HepG2 (cell line): ENCODE data around the gene POLN. TPM values are rescaled to one million over a fixed set of nuclear protein-coding genes. Genes with fewer than 3 reads are reported as not detected.
A peak's percentile ranks its signal among the peaks of the same experiment; 100 is the strongest.

ENCODE experiments used
- AHDC1 ChIP-seq: sonication (generic); formaldehyde crosslinking; IDR thresholded peaks from 2 replicates; pipeline ENCODE4 v1.5.1; 2020; ENCODE audit warnings: mild to moderate bottlenecking, missing genetic modification reagents, borderline replicate concordance
- CBX1 ChIP-seq: IDR thresholded peaks from one replicate; pipeline ENCODE4 v1.6.1; 2016; ENCODE audit warnings: antibody characterized with exemption, low read depth
- ETS1 ChIP-seq: sonication (generic); formaldehyde crosslinking; IDR thresholded peaks from 2 replicates; pipeline ENCODE4 v1.4.0; 2020; ENCODE audit warnings: missing genetic modification reagents
- KMT2B ChIP-seq: IDR thresholded peaks from 2 replicates; pipeline ENCODE4 v1.6.1; 2016; ENCODE audit warnings: missing genetic modification reagents, missing compliant biosample characterization
- NFATC3 ChIP-seq: sonication (generic); formaldehyde crosslinking; IDR thresholded peaks from 2 replicates; pipeline ENCODE4 v1.5.1; 2020; ENCODE audit warnings: mild to moderate bottlenecking, missing genetic modification reagents
- NFKB2 ChIP-seq: sonication (generic); formaldehyde crosslinking; IDR thresholded peaks from 2 replicates; pipeline ENCODE4 v1.4.0; 2020; ENCODE audit warnings: missing genetic modification reagents, borderline replicate concordance
- RARG ChIP-seq: sonication (generic); formaldehyde crosslinking; IDR thresholded peaks from 2 replicates; pipeline ENCODE4 v1.4.0; 2020; ENCODE audit warnings: low read depth, mild to moderate bottlenecking, missing genetic modification reagents
- SP1 ChIP-seq, 2 experiments: fragments of 450-650 bp in 1 of 2; sonication (generic) in 1 of 2; formaldehyde crosslinking in 1 of 2; IDR thresholded peaks; 2 replicates each; pipeline versions ENCODE4 v1.4.0 to v1.6.1; 2016 to 2020; ENCODE audit warnings: missing genetic modification reagents in 1 of 2
- TBL1XR1 ChIP-seq: fragments of 150-350 bp; IDR thresholded peaks from 2 replicates; pipeline ENCODE4 v1.6.1; 2014; ENCODE audit warnings: borderline replicate concordance, low read length; ENCODE audit not compliant: partially characterized antibody
- ZBED4 ChIP-seq: sonication (generic); formaldehyde crosslinking; IDR thresholded peaks from 2 replicates; pipeline ENCODE4 v1.4.0; 2020; ENCODE audit warnings: missing genetic modification reagents, borderline replicate concordance
- ZNF138 ChIP-seq: sonication (generic); formaldehyde crosslinking; IDR thresholded peaks from 2 replicates; pipeline ENCODE4 v1.5.0; 2020; ENCODE audit warnings: mild to moderate bottlenecking, low read depth, missing genetic modification reagents
- ZNF232 ChIP-seq: sonication (generic); formaldehyde crosslinking; IDR thresholded peaks from 2 replicates; pipeline ENCODE4 v1.4.0; 2020; ENCODE audit warnings: missing genetic modification reagents, borderline replicate concordance
- ZNF333 ChIP-seq: sonication (generic); formaldehyde crosslinking; IDR thresholded peaks from 2 replicates; pipeline ENCODE4 v1.4.0; 2020; ENCODE audit warnings: mild to moderate bottlenecking, missing genetic modification reagents, borderline replicate concordance
- ZNF567 ChIP-seq: sonication (generic); formaldehyde crosslinking; IDR thresholded peaks from 2 replicates; pipeline ENCODE4 v1.8.1; 2023; ENCODE audit warnings: mild to moderate bottlenecking, missing genetic modification reagents, borderline replicate concordance
- ZNF713 ChIP-seq: sonication (generic); formaldehyde crosslinking; IDR thresholded peaks from 2 replicates; pipeline ENCODE4 v1.4.0; 2020; ENCODE audit warnings: mild to moderate bottlenecking, missing genetic modification reagents
- ZNF775 ChIP-seq: sonication (generic); formaldehyde crosslinking; IDR thresholded peaks from 2 replicates; pipeline ENCODE4 v1.4.0; 2020; ENCODE audit warnings: missing genetic modification reagents, mild to moderate bottlenecking, moderate library complexity, borderline replicate concordance
- ZSCAN29 ChIP-seq: sonication (generic); formaldehyde crosslinking; conservative IDR thresholded peaks from 2 replicates; pipeline ENCODE4 v1.4.0; 2020; ENCODE audit warnings: mild to moderate bottlenecking, missing genetic modification reagents
- polyA plus RNA-seq, 8 experiments: library from polyadenylated mRNA; depleted of rRNA in 3 of 8; stranded (reverse) in 7 of 8; unstranded in 1 of 8; fragments of >200 nt; fragmentation: Illumina TruSeq in 4 of 8; extraction: Trizol in 4 of 8; gene quantifications; 2 replicates each; pipeline versions ENCODE4 v1.2.1 to v1.2.3, GENCODE V29; 2011 to 2016; ENCODE audit warnings: low read depth in 4 of 8, missing spikeins in 1 of 8, mixed read lengths in 1 of 8; ENCODE audit not compliant: insufficient read depth in 1 of 8
- total RNA-seq, 5 experiments: library from RNA; depleted of rRNA; stranded (reverse); fragments of >200 nt; fragmentation: Illumina TruSeq; extraction: Trizol; gene quantifications; 2 replicates each; pipeline ENCODE4 v1.2.3, GENCODE V29; 2016; ENCODE audit warnings: low read depth in 1 of 5

POLN gene
- total and polyA plus RNA-seq, 2 of the 13 experiments (the other 11 are each of a cell fraction or from before 2014, with no cell fraction given): 0.93 to 1.5 TPM

DNA sequence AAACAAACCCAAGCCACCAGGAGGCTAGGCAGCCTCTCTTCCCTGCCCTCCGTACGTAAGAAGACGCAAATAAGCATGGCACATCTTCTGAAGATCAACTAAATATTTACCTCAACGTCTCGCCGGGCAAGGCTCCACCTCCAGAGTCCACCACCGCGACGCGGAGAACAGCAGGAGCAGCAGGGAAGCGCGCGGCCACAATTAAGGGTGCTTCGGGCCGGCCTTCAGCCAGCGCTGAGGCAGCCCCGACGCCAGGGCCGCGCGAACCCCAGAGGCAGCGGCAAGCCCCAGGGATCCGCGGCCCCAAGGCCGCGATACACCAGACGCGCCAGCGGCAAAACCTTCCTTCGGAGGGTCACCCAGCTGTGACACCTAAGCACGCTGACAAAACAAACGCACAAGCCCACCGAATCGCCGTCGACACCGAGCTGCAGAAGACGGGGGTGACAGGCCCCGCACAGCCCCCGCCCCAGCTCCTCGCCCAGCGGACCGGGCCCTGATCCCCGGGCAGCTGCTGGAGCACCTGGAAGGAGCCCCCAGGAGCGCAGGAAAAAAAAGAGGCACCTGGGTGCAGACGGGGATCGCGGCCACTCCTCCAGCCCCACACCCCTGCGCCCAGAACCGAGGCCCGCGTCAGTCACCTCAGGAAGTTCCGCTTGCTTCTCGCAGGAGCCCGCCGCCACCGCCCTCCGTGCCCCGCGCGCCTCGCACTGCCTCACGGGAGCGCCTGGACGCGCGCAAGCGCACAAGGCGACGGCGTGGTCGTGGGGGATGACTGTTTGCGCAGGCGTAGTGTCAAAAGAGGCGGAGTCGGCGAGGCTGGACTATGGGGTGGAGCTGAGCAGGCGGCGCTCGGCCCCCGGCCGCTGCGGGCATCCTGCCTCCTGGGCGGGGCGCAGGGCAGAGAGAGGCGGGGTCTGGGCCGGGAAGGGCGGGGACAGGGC, at the start of gene POLN, which contains the start of gene HAUS3 (continued):
- peak; percentile 33; the same call in 1 of the 2 replicates for TF ChIP-seq ZNF138 (CRISPR knock-in tag)
- TF ChIP-seq ETS1: no peak
- TF ChIP-seq NFKB2: peak; percentile 46; the same call in 1 of the 2 replicates
- TF ChIP-seq RARG (CRISPR knock-in tag): no peak
- TF ChIP-seq AHDC1 (CRISPR knock-in tag): no peak
- TF ChIP-seq ZSCAN29 (CRISPR knock-in tag): 0 out of 2 replicates have a peak, but pooled peaks have one; percentile 43
- TF ChIP-seq SP1 (IDR thresholded peaks at IDR 0.05): no peak
- TF ChIP-seq SP1 (CRISPR knock-in tag; IDR thresholded peaks at IDR 0.05): peak; percentile 37
- TF ChIP-seq CBX1: peak; percentile 26
- 0 out of 2 replicates have a peak, but pooled peaks have one; percentile 25 for TF ChIP-seq ZNF333
- peak; percentile 90 for TF ChIP-seq KMT2B (CRISPR knock-in tag)
- no peak for TF ChIP-seq ZNF713 (CRISPR knock-in tag)
- TF ChIP-seq ZBED4 (CRISPR knock-in tag): 0 out of 2 replicates have a peak, but pooled peaks have one; percentile 52
- TF ChIP-seq TBL1XR1: no peak
- TF ChIP-seq ZNF567 (CRISPR knock-in tag): peak; percentile 47; the same call in 1 of the 2 replicates
- peak; percentile 60; the same call in 1 of the 2 replicates for TF ChIP-seq ZNF232 (CRISPR knock-in tag)
- TF ChIP-seq ZNF775 (CRISPR knock-in tag): no peak
- no peak for TF ChIP-seq NFATC3 (CRISPR knock-in tag)
